Stimulated activated CD8-positive, alpha-beta memory T cell treated with anti-CD3 and anti-CD28 coated beads, Interleukin-15, amount 100 ng/mL, for 4 hours (primary cell): ENCODE measurements around the gene LGALS3.

Experiments
- DNase-seq, 2 donors: peaks; one replicate each; pipeline ENCODE4 v3.0.0-alpha.2; 2020; ENCODE audit warnings: low read depth in 2 of 2

LGALS3 gene

DNA sequence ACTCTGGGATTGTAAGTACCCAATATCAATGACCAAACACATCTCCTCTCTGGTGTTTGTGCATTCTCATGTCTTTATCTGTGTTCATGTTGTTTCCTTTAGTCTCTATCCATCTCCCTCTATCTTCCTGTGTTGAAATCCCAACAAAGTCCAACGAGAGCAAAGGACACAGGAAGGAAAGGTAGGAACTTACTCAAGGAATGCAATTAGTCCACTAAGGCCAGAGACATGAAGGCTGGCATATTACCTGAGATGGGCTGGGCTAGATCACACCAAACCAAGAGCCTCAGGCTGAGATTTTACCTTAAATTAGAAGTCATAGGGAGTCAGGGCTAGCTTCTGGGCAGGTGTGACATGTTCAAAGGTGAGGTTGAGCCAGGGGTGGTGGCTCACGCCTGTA lies 14.3 kb upstream of the LGALS3 start:
- no peak for DNase-seq

DNA sequence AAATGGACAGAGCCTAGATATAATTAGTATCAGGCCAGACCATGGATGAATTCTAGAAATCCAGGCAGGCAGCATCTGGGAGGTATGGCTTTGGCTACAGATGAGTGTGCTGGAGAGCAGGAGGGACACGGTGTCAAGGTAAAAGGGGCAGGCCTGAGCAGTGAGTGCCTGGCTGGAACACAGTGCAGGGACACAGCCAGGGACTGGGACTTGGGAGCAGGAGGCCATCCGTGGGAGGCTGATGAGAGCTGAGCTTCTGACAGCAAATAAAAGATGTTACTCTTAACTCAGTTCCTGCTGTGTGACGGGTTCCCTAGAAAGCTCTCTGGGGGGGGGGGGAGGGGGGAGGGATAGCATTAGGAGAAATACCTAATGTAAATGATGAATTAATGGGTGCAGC lies 13.6 kb upstream of the LGALS3 start:
- DNase-seq, result no peak

DNA sequence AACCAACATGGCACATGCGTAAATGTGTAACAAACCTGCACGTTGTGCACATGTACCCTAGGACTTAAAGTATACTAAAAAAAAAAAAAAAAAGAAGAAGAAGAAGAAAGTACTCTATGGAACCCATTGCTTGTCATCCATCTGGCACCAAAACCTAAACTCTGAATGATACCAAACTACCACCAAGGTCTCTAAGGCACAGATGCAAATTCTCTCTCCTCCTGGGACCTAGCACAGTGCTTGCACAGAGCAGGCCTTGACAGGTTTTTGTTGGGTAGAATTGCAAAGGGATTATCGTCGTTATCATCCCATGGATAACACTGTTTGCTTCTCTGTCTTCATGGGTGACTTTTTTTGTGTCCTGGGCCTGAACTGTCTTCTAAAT lies 13.2 kb upstream of the LGALS3 start:
- no peak for DNase-seq

DNA sequence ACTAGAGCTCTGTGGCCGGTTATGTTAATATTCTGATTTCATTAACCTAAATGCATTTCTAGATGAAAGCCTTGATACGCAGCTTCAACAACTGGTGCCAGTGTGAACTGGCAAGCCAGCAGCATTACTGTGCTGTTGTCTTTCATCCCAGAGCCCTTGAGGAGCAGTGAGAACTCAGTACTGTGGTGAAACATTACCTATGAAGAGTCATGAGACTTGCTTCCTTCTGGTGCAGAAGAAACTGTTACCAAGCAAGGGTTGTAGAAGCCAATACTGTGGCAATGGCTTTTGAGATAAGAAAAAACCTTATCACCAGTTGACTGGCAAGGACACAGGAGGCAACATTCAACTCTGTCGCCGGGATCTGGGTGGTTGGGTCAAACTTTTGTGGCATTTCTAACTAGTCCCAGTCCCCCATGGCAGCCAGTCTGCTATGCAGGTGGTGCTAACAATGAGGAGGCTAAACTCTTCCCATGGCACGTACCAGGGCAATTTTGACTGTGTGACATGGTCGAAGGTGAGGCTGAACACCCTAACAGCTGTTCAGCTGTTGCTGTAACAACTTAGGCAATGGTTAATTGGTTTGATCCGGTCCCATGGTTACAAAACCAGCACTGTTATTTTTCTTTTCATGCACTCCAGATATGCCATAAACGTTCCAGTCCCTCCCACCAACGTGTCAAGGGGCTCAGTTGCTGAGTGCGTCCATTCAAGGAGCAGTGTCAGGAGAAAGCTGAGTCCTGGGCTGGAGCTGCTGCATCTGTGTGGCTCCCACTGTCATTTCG lies 12.6 kb upstream of the LGALS3 start:
- no peak for DNase-seq

DNA sequence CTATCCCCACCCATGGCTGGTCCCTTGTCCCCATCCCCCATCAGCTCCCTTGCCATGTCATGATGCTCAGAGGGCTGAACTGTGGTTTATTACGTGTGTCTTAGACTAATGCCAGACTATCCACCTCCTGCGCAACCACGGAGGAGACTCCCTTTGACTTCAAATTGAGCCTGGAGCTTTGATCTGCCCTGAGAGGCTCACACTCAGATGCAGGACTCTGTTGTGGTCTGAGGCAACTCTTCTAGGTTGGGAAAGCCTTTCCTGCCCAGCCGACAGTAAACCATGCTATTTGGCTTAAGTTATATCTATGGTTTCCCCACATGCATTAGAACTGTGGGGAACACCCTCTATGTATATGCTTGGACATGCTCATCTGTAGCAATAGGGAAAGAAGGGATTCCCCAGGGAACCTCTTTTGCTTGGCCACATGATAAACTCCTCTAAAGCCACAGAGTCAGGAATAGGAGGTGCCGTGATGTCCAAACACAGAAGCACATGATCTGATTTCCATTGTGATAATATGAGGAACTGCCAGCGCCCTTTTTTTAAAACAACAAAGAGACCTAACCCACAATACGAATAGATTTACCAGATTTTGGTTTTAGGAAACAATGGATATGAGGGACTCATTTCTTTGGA lies 11.1 kb upstream of the LGALS3 start:
- DNase-seq, result no peak

DNA sequence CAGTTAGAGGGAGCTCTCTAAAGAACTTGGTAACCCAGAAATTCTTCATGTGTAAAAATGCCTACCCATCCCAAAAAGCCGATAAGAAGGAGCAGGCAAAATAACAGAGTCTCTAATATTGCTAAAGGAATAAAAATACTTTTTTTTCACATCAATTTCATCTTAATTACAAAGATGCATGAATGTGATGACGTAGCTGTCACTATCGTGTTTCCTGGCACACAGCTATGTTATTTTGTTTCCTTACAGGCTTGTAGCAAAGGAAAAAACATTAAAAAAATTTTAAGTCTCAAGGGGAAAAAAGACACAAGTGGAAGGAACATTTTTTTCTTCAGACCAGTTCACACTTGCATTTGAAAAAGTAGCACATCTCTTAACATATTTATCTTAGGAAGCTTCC lies 10.3 kb upstream of the LGALS3 start:
- DNase-seq, result no peak

DNA sequence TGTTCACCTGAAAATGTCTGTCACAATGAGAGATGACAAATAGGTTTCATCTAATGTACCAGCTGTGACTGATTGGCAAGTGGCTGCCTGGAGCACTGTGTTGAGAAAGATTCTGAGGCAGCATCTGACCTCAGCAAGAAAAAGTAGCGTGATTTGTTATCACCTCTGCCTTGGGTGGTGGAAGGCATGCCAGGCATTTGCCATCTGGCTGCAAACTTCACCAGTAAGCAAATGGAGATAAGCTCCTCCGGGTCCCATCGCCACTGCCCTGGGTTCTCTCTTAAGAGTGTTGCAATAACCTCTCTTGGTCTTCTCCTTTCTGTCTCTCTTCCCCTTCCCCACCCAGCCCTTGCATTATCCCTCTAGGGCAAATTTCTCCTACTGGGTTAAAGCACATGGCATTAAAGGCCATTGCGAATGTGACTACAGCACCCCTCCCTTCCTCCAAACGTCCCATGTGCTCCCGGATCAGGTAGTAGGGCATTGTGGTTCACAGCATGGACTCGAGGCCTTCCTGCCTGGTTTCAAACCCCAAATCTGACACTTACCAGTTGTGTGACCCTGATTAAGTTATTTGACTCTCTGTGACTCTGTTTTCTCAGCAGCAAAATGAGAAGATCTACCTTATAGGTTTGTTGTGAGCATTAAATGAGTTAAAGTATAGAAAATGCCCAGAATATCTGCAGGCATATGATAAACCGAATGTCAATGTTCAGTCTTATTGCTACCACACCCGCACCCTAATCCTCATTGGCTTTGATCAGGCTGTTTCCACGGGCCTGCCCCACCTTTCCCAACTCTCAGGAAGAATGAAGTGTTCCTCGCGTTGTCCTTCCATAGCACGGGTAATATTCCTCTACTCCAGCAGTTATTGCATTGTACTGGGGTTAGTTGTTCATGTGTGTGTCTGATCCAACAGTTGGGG lies 8.2 kb upstream of the LGALS3 start:
- no peak for DNase-seq

DNA sequence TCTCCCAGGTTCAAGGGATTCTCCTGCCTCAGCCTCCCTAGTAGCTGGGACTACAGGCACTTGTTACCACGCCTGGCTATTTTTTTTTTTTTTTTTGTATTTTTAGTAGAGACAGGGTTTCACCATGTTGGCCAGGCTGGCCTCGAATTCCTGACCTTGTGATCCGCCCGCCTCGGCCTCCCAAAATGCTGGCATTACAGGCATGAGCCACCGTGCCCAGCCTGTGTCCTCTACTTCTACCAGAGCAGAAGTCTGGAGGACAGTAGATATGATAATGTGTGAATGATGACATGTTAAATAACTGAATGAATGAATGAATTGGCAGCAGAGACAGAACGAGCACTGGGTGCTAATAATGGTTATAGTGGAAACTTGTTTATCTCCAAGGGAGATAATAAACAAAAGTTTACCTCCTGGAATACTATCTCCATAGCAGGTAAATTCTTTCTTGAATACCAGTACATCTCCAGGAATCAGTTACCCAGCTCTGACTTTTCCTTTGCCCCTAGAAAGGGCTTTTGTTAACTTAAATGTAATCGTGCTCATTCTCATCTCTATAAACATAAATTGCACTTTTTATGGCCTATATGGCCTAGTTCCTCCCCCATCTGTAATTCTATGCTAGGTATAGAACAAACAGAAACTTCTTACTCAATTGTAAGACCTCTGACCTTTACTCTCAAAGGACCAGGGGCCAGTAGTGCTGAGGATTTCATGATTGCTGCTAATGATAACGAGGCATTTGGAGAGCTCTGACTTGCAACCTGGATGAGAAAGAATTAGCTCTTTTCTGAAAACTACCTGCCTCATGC lies 7.2 kb upstream of the LGALS3 start:
- DNase-seq, result no peak

DNA sequence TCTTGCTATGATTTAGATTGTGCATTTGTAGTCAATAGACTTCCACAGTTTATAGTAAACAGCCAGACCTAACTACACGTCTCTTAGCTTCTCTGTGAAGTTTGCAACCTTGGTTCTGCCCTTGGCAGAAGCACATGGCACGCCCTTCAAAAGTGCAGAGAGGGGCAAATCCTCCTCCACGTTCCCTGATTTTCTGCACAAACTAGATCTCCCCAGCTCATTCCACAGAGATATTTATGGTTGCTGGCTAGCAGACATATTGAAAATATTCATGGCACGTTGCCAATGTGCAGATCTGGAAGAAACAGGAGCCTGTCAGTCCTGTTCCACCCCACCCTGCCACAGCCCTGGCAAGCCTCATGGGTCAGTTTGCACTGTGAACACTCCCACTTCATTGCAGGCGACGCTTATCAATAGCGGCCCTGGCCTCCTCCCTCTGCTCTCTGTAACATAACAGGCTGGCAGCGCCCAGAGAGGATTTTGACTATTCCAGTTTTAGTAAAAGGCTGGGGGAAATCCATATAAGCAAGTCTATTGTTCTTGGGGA lies 6.5 kb upstream of the LGALS3 start:
- no peak for DNase-seq

DNA sequence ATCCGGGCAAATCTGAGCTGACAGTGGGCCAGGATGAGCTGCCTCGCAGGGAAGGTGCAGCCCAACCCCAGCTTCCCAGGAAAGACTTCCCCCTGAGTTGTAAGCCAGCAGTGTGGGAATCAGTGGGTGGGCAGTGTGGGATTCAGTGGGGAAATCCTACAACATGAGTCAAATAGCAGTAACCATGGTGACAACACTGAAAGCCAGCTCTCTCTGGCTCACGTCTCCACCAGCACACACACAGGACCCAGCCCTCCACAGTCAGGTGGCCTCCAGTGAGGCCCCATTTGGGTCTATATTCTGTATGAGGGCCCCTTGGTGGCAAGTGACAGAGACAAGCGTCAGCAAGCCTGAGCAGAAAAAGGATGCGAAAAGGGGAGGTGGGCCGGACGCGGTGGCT lies 6.0 kb upstream of the LGALS3 start:
- DNase-seq, result no peak

DNA sequence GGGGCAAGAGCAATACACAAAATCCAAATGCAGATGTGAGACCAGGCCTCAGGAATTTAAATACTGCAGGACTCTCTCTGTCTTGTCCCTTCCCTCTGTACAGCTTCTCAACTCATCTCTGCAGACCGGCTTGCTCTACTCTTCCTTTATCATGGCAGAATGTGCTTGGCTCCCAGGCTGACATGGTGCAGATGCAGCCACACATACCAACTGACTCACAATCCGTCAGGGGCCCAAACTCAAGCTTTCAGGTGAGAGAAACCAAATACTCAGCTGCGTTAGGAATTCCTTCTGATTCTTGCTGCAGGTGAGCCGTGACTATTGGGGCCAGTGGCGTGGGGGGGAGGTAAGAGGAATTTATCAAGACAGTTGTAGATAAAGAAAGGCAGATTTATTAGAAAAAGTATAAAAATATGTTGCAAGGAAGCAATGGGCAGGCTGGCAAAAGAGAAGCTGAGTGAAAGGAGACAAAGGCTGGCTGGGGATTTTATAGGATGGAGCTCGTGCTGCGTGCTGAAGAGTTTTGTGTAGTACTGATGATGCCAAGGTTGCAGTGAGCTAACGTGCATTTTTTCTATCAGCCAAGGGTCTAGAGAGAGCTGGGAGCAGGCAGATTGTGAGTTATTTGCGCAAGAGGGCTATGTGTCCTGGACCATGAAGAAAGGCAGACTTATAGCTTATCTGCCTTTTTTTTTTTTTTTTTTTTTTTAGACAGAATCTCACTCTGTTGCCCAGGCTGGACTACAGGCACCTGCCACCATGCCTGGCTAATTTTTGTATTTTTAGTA lies 5.0 kb upstream of the LGALS3 start:
- DNase-seq, result no peak

DNA sequence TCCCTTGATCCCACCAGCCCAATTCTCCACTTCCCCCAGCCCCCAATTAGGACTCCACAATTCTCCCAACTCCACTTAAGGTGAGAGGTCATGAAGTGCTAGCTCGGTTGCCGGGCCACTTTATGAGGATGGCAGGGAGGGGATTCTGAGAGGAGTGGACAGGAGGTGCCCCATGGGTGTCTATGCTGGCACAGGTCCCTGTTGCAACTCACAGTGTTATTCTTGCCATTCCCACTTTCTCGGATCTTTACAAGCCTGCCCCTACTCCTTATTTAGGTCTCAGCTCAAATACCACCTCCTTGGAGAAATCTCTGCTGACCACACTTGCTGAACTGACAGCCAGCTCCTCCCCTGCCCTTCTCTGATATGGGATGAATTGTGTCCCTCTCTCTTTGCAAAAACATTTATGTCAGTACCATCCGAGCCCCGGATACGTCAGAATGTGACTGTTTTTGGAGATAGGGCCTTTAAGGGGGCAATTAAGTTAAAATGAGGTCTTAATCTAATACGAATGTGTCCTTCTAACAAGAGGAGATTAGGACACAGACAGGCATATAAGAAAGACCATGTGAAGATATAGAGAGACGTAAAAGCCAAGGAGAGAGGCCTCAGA lies 4.2 kb upstream of the LGALS3 start:
- DNase-seq, result no peak

DNA sequence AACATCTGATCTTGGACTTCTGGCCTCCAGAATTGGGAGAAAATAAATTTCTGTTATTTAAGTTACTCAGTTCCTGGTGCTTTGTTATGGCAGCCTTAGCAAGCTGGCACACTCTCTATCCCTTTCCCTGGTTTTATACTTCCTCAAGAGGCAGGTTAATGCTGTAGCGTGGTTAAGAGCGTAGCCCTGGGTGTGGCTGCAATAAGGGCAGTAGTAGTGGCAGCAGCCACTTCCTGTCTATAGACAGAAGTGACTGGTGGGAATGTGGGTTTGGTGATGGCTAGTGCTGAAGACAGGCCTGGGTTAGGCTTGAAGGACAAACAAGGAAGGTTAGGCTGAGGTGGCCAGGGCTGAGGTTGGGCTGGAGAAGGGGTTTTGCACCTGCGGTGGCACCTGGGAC lies 3.6 kb upstream of the LGALS3 start:
- DNase-seq, result no peak

DNA sequence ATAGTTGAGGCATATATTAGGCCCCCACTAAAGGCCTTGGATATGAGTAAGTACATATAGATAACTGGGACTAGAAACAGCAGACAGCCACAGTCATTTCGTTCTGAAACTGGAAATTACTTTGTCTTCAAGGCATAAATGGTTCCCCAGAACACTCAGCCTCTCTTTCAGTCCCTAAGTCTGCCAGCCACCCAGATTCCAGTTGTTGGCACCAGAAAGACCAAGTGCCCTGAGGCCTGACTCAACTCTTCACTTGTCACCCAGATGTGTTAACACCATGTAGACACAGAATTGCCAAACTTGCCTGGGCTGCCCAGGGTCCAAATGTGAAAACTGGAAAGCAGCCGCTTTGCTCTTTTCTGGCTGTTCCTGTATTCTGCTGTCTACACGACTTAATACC lies 3.0 kb upstream of the LGALS3 start:
- DNase-seq, result no peak

DNA sequence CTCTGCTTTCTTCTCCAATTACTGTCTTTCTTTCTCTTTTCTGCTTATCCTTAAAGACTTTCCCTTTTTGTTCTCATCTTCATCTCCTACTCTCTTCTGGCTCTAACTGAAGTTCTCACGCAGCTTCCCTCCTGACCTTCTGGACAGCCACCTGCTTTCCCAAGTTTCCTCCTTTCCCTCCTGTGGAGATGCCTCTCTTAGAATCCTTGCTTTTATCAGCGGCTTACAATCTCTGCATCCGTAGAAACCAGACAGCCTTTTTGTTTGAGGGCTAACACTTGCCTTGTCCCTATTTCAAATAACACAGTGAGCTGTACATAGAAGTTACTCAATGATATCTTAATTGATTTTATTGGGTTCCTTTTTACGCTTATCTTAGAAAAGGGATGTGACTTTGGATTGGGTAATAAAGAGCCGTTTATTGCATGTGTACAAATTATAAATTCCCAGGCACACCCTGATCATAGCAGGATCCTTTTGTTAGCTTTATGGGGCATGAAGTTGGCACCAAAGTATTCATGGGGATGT lies 2.1 kb upstream of the LGALS3 start:
- DNase-seq, result no peak

DNA sequence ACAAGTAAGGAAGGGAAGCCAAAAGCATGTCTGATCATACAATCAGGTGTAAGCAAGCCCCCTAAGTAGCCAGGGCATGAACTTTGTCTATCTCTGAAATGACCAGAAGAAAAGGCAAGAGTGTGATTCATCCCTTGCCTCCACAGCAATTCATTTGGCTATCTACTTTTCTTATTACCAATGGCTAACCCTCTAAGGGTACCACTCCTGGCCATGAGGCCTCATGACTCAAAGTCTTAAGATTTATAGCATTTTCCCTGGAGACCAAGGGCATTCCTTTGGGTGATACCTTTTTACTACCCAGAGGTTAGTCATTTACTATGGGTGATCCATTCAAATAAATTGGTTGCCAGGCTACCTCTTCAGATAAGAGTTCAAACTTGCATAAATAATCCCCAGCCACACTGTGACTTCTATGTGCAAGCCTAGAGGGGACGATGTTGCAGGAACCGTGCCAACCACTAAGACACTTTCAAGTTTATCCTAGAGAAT lies 1.5 kb upstream of the LGALS3 start:
- no peak for DNase-seq

DNA sequence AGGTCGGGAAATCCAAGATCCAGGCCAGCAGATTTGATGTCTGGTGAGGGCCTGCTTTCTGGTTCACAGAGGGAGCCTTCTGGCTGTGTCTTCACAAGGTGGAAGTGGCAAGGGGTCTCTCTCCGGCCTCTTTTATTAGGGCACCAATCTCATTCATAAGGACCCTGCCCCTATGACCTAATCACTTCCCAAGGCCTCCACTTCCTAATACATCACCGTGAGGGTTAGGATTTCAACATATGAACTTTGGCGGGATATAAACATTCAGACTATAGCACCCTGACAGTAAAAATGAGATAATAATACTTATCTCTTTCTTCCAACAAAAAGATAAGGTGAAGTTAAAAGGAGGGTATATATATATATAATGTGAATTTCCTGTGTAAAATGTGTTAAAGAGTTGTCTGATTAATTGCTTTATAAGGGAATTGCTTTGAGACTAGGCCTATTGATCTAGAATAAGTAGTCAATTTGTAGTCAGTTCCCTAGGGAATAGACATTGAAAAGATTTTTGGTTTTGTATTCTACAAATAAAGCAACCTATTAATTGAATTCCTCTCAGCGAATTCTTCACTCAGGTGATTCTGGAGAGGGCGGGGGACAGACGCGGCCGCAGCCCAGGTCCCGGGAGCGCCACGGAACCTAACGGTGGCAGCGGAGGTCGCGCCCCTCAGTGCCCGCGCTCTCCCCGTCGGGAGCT lies 516 bp upstream of the LGALS3 start:
- no peak for DNase-seq

DNA sequence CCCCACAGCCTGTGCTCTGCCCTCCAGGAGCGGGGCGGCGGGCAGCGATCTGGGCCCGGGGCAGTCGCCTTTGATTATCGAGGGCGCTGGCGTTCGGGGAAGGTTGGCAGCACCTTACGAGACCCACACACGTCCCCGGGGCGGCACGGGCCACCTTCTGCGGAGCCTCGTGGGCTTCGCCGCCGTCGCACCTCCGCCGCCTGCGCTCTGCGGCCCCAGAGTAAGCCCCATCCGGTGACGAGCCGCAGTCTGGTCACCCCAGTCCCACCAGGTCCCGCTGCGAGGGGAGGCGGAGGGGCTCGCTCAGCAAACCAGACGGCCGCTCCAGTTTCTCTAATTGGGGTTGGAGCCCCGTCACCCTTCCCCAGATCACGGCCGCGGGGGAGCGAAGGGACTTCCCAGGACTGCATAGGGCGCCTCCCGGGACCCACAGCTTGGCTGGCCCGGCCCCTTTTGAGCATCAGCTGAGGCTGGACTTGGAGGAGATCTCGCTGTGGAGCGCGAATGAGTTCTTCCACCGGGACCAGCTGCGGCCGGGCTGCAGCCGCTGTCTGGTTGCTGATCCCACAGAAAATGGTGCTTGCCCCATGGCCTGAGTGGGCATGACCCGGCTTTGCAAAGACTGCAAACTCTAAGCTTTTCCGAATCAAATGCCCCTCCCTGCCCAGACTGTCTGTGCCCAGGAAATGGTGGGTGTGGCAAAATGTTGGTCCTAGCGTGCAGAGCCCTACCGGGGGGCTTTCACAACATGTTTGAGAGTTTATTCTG lies 560 bp downstream of the LGALS3 start:
- DNase-seq, result peak; percentile 10 to 36

DNA sequence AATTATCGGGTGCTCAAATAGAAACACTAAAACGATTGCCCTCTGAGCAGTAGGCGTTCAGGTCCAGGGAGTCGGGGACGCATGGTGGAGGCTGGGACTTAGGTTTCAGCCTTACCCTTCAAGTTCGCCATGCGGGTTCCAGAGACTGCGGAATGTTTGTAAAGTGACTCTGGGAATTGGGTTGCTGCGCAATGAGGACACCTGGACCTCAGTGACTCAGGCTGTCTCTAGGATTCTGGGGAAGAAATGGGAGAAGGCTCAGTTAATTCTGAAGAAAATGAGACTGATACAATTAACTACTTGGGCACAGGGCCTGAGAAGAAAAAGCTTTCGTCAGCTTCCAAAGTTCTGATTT lies 1.1 kb downstream of the LGALS3 start:
- DNase-seq, result no peak
